Thyroid gland (tissue), 4 donors: ENCODE measurements around the gene CFAP410. TPM values are rescaled to one million over a fixed set of nuclear protein-coding genes. Genes with fewer than 3 reads are reported as not detected.

Experiments used
- DNase-seq, 2 donors: peaks; one replicate each; pipeline ENCODE4 v3.0.0-alpha.2; 2019
- H3K27ac ChIP-seq, 3 donors: fragments of 200-600 bp; sonication (generic); 1 replicate in 2 of 3; 2 replicates in 1 of 3; pipeline ENCODE4 v1.5.1; 2016 to 2019; ENCODE audit warnings: mild to moderate bottlenecking in 1 of 3, moderate library complexity in 1 of 3
- H3K27me3 ChIP-seq: fragments of 200-600 bp; sonication (generic); one replicate; pipeline ENCODE4 v1.5.1; 2019
- H3K36me3 ChIP-seq, 2 donors: fragments of 200-600 bp; sonication (generic); one replicate each; pipeline ENCODE4 v1.5.1; 2016 to 2019
- H3K4me1 ChIP-seq, 2 donors: fragments of 200-600 bp; sonication (generic); one replicate each; pipeline ENCODE4 v1.5.1; 2017 to 2019
- H3K4me3 ChIP-seq, 3 donors: fragments of 200-600 bp; sonication (generic); replicated peaks in 1 of 3; 1 replicate in 2 of 3; 2 replicates in 1 of 3; pipeline ENCODE4 v1.5.1; 2016; ENCODE audit warnings: mild to moderate bottlenecking in 1 of 3
- H3K9me3 ChIP-seq: fragments of 200-600 bp; sonication (generic); one replicate; pipeline ENCODE4 v1.5.1; 2017
- POLR2A ChIP-seq, 2 donors: fragments of 450-650 bp; IDR thresholded peaks; one replicate each; pipeline ENCODE4 v1.6.1; 2017; ENCODE audit warnings: antibody characterized with exemption in 2 of 2, mild to moderate bottlenecking in 2 of 2, moderate library complexity in 1 of 2
- WGBS, 2 donors: methylation state at CpG; one replicate each; pipeline ENCODE4 v1.1.5; 2017; 5-methylcytosine and 5-hydroxymethylcytosine counted together
- intact Hi-C: fragments of 100-400 bp; cut with DNase I; formaldehyde crosslinking; loops from one replicate; pipeline ENCODE4 v1.15.1; 2023
- total RNA-seq, 4 donors: library from RNA; depleted of rRNA; stranded (reverse); fragments of >200 nt; gene quantifications; one replicate each; pipeline ENCODE4 v1.2.3, GENCODE V29; 2016
- TF ChIP-seq, protein P1 (sequence below), 6 experiments: fragments of 200-600 bp in 3 of 6; fragments of 450-650 bp in 3 of 6; sonication (generic) in 3 of 6; IDR thresholded peaks; one replicate each; pipeline ENCODE4 v1.5.1; 2016 to 2019; ENCODE audit warnings: antibody characterized with exemption in 6 of 6, mild to moderate bottlenecking in 2 of 6, inconsistent platforms in 1 of 6, moderate library complexity in 1 of 6

The CFAP410 gene
- total RNA-seq, 4 donors from 2014 or later = 55.2 to 93.4 (median 64.1) TPM

DNA sequence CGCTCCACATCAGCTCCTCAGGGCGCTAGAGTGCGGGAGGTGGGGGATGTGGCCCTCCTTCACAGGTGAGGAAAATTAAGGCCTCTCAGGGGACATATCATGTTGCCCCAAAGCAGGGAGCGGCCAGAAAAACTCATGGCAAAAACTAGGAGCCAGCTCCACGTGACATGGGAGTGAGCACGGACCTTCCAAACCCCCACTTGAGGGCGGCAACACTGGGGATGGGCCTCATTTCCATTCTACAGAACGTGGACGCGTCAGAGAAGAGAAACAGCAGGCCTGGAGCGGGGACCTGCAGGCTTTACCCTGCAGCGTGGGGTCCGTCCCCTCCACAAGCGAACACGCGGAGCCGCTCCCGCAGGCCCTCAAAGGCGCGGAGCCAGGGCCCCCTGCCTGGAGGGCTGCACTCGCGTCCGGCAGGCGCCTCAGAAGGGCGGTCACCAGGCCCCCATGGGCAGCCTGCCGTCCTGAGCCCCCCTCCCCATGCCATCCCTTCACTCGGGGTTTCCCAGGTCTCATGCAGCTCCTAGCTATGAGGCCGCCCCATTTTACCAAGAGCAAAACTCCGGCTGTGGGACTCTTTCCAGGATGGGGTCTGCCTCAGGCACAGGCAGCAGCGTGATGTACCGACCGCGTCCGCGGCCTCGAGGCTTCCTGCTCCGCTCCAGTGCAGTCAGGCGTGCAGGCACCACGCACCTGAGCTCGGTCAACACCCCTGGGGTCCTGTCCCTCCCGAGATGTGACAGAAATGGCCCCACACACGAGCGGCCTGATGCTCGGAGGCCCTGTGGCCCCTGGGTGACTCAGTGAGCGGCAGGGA lies 5.5 kb downstream of the CFAP410 start:
- no peaks in the 10 kb centered on the region for H3K27me3 ChIP-seq
- peaks cover 10% of the 10 kb centered on the region in 2 donors for H3K4me1 ChIP-seq
- TF ChIP-seq POLR2A (IDR thresholded peaks at IDR 0.05) = no peak
- TF ChIP-seq, protein P1, sequence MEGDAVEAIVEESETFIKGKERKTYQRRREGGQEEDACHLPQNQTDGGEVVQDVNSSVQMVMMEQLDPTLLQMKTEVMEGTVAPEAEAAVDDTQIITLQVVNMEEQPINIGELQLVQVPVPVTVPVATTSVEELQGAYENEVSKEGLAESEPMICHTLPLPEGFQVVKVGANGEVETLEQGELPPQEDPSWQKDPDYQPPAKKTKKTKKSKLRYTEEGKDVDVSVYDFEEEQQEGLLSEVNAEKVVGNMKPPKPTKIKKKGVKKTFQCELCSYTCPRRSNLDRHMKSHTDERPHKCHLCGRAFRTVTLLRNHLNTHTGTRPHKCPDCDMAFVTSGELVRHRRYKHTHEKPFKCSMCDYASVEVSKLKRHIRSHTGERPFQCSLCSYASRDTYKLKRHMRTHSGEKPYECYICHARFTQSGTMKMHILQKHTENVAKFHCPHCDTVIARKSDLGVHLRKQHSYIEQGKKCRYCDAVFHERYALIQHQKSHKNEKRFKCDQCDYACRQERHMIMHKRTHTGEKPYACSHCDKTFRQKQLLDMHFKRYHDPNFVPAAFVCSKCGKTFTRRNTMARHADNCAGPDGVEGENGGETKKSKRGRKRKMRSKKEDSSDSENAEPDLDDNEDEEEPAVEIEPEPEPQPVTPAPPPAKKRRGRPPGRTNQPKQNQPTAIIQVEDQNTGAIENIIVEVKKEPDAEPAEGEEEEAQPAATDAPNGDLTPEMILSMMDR (IDR thresholded peaks at IDR 0.05) = no peak
- no peak for DNase-seq
- WGBS, 2 donors = 62 to 67% methylated on average over 32 to 37 of the region's 45 CpGs
- peaks cover 5 to 17% of the 10 kb centered on the region in 2 donors for H3K36me3 ChIP-seq
- intact Hi-C loops = no loop called here
- no peak overlapping the region for H3K4me3 ChIP-seq
- H3K27ac ChIP-seq = no peak overlapping the region
- no peaks in the 10 kb centered on the region for H3K9me3 ChIP-seq

GRCh38 chr21:44332965-44333364 lies 6.2 kb downstream of the CFAP410 start:
- no peaks in the 10 kb centered on the region for H3K27me3 ChIP-seq
- H3K27ac ChIP-seq = no peak overlapping the region
- H3K4me3 ChIP-seq = no peak overlapping the region
- 80 to 100% methylated on average over 1 to 18 of the region's 22 CpGs for WGBS, 2 donors
- H3K9me3 ChIP-seq = no peaks in the 10 kb centered on the region
- no peak for DNase-seq
- no peak for TF ChIP-seq POLR2A (IDR thresholded peaks at IDR 0.05)
- TF ChIP-seq, protein P1 (IDR thresholded peaks at IDR 0.05) = no peak
- intact Hi-C loops = no loop called here
- H3K4me1 ChIP-seq = peaks cover 6 to 7% of the 10 kb centered on the region in 2 donors
- H3K36me3 ChIP-seq = peaks cover 5 to 17% of the 10 kb centered on the region in 2 donors

- WGBS, 2 donors = 85 to 91% methylated on average over 10 to 17 of the region's 17 CpGs
- peaks cover 6 to 18% of the 10 kb centered on the region in 2 donors for H3K36me3 ChIP-seq
- H3K27me3 ChIP-seq = no peaks in the 10 kb centered on the region
- H3K4me3 ChIP-seq = no peak overlapping the region
- H3K4me1 ChIP-seq = peaks cover 5 to 6% of the 10 kb centered on the region in 2 donors
- DNase-seq = no peak
- no peak overlapping the region for H3K27ac ChIP-seq
- TF ChIP-seq, protein P1 (IDR thresholded peaks at IDR 0.05) = no peak
- no peak for TF ChIP-seq POLR2A (IDR thresholded peaks at IDR 0.05)
- intact Hi-C loops = no loop called here
- H3K9me3 ChIP-seq = no peaks in the 10 kb centered on the region
These were observed 6.8 kb downstream of the CFAP410 start for GRCh38 chr21:44332383-44332782.

DNA sequence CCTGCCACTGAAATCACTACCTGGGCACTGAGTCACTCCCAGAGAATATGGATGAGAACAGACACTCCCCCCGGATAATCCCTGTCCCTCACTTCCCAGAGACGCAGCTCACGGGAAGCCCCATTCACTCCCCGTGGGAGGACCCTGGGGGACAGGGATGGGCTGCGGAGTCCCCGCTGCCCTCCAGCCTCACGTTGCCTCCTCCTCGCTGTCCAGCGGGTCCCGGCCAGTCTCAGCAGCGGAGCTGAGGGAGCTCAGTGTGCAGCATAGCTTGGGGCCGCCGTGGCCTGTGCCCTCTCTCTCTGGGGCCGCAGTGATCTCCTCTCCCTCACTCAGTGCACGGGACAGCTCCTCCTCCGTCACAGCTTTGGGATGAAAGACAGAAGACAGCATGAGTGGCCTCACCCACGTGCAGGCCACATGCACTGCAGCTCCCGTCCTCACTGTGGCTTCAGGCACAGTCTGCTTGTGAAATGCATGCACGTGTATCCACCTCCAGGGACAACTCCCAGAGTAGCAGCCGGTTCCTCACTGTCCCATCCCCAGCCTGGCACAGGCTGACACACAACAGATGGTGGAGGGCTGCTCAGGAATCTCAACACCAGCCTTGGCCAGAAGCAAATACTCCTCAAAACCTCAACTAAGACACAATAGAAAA lies 7.4 kb downstream of the CFAP410 start:
- Histone ChIP-seq H3K27ac (no peak overlapping the region), H3K4me3 (no peak overlapping the region), H3K4me1 (peaks cover 5 to 6% of the 10 kb centered on the region in 2 donors), H3K9me3 (no peaks in the 10 kb centered on the region), H3K36me3 (peaks cover 12 to 17% of the 10 kb centered on the region in 2 donors), H3K27me3 (no peaks in the 10 kb centered on the region)
- intact Hi-C loops = no loop called here
- WGBS, 2 donors = 84 to 89% methylated on average over 20 of the region's 20 CpGs
- TF ChIP-seq, protein P1 (IDR thresholded peaks at IDR 0.05) = no peak
- TF ChIP-seq POLR2A (IDR thresholded peaks at IDR 0.05) = no peak
- no peak for DNase-seq

- Histone ChIP-seq H3K27ac (no peak overlapping the region), H3K9me3 (no peaks in the 10 kb centered on the region), H3K36me3 (peaks cover 11 to 12% of the 10 kb centered on the region in 2 donors), H3K27me3 (no peaks in the 10 kb centered on the region), H3K4me1 (peaks cover 5 to 6% of the 10 kb centered on the region in 2 donors), H3K4me3 (no peak overlapping the region)
- WGBS, 2 donors = 88 to 95% methylated on average over 9 to 14 of the region's 16 CpGs
- intact Hi-C loops = no loop called here
- TF ChIP-seq, protein P1 (IDR thresholded peaks at IDR 0.05) = no peak
- no peak for TF ChIP-seq POLR2A (IDR thresholded peaks at IDR 0.05)
- DNase-seq = no peak
These were observed 8.0 kb downstream of the CFAP410 start for GRCh38 chr21:44331209-44331608.
